ENCODE data around the gene FCRLA.

- TF ChIP-seq POLR2A (IDR thresholded peaks at IDR 0.05; ENCODE audit: low read length) (no peak), GATA1 (IDR thresholded peaks at IDR 0.05; ENCODE audit: low read depth, low read length) (no peak)
These were observed 21.6 kb downstream of the FCRLA start for GRCh38 chr1:161728376-161729226.
